Suprapubic skin (tissue), 3 donors: ENCODE data around the gene SH3BP2.

ENCODE experiments used
- CTCF ChIP-seq, 2 donors: fragments of 200-600 bp in 1 of 2; fragments of 450-650 bp in 1 of 2; sonication (generic) in 1 of 2; IDR thresholded peaks; one replicate each; pipeline ENCODE4 v1.5.1; 2016 to 2019; ENCODE audit warnings: antibody characterized with exemption in 2 of 2, mild to moderate bottlenecking in 1 of 2, moderate library complexity in 1 of 2
- POLR2A ChIP-seq, 2 donors: fragments of 450-650 bp; IDR thresholded peaks; one replicate each; pipeline ENCODE4 v1.6.1; 2017; ENCODE audit warnings: antibody characterized with exemption in 2 of 2, mild to moderate bottlenecking in 2 of 2, moderate library complexity in 2 of 2

GRCh38 chr4:2745516-2745915 lies 47.4 kb upstream of the SH3BP2 start:
- TF ChIP-seq CTCF (IDR thresholded peaks at IDR 0.05): no peak
- no peak for TF ChIP-seq POLR2A (IDR thresholded peaks at IDR 0.05)
